Stimulated activated CD4-positive, alpha-beta T cell treated with anti-CD3 and anti-CD28 coated beads, Interleukin-1b, Interleukin-23, amount 100 ng/mL, for 4 hours (primary cell): Measurements from ENCODE around the gene VSIG10L.

Experiments used
- DNase-seq, 2 donors: peaks; one replicate each; pipeline ENCODE4 v3.0.0-alpha.2; 2020; ENCODE audit warnings: low read depth in 2 of 2

Gene VSIG10L

DNA sequence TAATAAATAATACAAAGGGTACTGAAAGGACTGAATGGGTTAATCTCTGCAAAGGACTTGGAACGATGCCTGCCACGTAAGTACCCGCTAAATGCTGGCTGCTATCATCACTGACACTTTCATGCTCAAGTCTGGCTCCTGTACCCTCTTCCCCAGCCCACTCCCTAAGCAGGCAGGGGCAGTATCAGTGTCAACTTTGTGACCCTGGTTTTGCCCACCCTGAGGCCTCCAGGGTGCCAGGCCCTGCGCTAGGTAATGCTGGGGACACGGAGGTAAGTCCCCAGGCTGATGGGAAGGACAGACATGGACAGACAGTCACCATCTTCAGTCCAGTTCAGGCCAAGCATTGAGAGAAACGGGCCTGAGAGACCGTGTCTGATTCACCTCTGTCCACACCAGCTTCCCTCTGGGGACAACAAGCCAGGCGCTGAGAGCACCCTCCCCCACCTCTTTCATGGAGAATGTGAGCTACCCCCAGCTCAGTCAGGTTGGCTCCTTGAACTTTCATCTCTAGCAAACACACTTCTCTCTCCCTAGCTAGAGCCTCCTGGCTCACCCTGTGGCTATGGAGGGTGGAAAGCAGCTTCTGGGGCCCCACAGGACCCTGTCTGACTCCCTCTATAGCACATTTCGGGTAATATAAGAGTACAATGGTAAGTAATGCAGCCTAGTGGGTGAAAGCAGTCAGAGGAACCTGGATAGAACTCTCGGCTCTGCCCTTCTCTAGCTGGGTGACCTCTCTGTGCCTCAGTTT, 23.4 kb upstream of the VSIG10L start:
- no peak for DNase-seq

GRCh38 chr19:51364200-51365106, 22.5 kb upstream of the VSIG10L start:
- no peak for DNase-seq

GRCh38 chr19:51361239-51361638, 19.3 kb upstream of the VSIG10L start:
- DNase-seq = no peak

- no peak for DNase-seq
Measured at GRCh38 chr19:51359294-51359693, 17.4 kb upstream of the VSIG10L start.

DNA sequence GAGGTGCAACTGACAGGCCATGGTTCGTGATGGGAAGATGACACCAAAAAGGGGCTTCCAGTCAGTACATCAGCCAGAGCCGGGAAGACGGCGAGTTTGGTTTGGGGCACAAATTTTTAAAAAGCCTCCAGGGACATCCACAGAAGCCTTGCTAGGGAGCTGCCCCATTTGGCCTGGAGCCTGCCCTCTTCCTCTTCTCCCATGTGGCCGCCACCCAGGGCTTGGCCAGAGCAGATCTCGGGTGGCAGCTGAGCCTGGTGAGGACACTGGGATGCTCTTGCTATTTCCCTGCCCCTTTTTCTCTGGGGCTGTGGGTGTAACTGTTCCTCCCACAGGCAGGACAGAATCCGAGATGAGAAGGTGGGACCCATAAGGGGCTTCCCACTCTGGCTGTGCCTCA, 16.0 kb upstream of the VSIG10L start:
- no peak for DNase-seq

- no peak for DNase-seq
Measured at GRCh38 chr19:51356159-51356801, 14.3 kb upstream of the VSIG10L start.

- no peak for DNase-seq
Measured at GRCh38 chr19:51354742-51355148, 12.8 kb upstream of the VSIG10L start.

DNA sequence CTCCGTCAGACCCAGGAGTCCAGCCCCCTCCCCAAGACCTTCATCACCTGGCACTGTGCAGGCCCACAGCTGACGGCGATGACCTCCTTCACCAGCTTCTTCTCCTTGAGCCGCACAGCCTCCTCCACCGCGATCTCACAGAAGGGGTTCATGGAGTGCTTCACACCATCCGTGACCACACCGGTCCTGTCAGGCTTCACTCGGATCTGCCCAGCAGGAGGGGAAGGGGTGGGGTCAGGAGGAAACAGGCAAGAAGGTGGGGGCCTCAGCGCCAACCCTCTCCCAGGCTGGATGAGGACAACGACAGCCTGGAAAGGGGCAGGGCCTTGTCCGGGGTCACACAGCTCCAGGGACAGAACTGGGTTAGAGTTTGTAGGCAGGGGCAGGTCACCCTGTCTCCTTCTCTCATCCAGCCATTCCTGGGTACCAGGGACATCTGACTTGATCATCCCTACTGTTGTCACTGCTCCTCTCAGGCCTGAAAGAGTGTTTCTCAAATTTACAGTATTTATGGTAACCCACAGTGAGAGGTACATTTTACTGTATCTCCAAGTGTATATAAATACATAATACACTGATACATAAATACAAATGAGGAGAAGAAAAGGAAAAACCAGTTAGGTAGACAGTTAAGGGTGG, 12.3 kb upstream of the VSIG10L start:
- no peak for DNase-seq

GRCh38 chr19:51352783-51353360, 10.9 kb upstream of the VSIG10L start:
- no peak for DNase-seq

GRCh38 chr19:51351266-51351990, 9.5 kb upstream of the VSIG10L start:
- DNase-seq = no peak

- no peak for DNase-seq
Measured at GRCh38 chr19:51347209-51347928, 5.4 kb upstream of the VSIG10L start.

GRCh38 chr19:51346742-51347141, 4.8 kb upstream of the VSIG10L start:
- no peak for DNase-seq

- no peak for DNase-seq
Measured at GRCh38 chr19:51345076-51345620, 3.2 kb upstream of the VSIG10L start.

GRCh38 chr19:51342631-51343569, 961 bp upstream of the VSIG10L start:
- DNase-seq = no peak

DNA sequence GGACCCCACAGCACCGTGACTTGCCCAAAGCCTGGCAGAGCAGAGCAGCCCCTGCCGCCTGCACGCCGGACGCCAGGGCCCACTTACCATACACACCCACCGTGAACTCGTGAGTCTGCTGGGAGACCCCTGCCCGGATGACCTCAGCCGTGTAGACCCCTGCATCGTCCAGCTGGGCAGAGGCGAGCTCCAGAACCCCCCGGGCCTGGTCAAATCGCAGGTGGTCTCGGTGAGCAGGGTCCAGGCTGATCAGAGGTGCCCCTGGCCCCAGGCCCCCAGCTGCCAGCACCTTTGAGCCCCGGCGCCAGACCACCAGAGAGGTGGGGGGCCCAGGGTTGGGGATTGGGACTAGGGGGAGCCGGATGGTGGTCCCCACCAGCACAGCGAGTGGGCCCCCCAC, 873 bp downstream of the VSIG10L start:
- DNase-seq = no peak

DNA sequence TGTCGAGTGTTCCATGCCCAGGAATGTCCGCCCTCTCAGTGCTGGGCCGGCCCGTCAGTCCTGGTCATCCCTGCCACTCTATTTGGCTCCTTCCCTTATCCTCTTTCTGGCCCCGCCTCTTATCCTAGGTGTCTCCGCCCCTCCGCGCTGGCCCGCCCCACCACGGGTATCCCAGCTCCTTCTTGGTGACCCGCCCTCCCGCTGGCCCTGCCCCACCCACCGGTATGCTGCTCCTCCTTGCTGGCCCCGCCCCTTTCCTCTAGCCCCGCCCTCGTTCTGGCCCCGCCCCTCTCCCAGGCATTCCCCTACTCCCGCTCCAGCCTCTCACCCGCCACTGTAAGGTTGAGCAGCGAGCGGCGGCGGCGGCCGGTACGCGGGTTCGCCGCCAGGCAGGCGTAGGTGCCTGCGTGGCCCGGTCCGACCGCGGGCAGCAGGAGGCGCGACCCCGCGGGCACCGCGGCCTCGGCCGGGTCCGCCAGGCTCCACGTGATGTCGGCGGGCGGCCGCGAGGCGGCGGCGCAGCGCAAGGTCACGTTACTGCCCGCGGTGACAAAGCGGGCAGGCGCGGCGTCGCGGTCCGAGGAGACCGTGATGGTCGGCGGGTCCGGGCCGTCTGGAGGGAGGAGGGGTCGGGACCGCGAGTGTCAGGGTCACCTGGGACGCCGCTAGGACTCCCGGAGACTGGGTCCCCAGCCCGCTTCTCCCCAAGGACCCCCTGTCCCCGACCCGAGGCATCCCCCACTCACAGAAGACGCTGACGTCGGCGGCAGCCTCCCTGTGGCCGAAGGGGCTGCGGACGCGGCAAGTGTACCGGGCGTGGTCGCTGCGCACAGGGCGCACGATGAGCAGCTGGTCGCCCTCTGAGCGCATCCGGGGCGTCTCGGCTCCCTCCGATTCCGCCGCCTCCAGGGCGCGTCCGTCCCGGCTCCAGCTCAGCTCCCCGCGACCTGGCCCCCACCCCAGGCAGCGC, 2.0 kb downstream of the VSIG10L start:
- peak; percentile 89 to 95 for DNase-seq

- peak in 1 of 2 donors; percentile 20 for DNase-seq
Measured at GRCh38 chr19:51339313-51339686, 2.6 kb downstream of the VSIG10L start.
